SW 1271 (cell line): Measurements from ENCODE around the gene PRIMPOL.
"Not testable (repeated sequence)": the region's sequence is repeated elsewhere in the genome, so short reads cannot be mapped to it uniquely, and the experiment has no call there.

Experiments
- DNase-seq, 2 experiments: peaks; one replicate each; lab custom pipeline; 2025; lab: John Stamatoyannopoulos, UW

Gene PRIMPOL

DNA sequence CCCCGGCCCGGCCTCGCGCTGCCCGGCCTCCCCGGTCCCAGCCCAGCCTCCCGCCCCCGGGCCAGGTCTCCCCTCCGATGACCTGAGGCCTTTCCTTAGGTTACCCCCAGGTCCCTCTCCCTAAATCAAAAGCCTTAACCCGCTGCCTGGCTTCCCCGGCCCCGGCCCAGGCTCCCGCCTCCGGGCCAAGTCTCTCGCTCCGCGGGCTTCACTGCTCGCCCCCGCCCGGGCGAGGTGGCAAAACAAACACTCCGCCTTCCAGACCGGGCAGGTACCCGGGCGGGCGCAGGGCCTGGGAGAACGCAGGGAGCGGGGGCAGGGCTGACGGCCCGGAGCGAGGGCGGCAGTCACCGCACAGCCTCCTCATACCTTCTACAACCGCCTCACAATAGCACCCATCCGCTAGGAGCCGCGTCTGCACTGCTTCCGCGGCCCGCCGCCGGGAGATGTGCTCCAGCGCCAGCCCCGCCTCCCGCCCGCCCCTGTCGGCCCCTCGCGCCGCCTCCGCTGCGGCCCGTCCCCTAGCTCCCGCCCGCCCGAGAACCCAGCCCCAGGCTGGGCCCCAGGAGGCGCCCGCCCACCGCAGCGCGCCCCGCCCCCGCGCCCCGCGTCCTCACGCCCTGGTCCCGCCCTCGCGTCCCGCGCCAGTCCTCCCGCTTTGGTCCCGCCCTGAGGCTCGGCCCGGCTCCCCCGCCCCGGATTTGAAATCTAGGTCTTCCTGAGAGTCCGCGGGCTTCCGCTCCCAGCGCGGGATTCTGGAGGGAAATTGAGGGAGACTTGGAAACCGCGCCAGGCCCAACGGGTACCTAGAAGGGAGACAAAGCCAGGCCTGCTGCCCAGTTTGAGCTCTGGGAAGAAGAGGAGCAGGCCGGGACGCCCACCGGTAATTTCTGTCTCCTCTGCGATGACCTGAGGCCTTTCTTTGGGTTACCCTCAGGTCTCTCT is at the start of gene PRIMPOL, which contains the start of gene CASP3:
TSS of gene PRIMPOL (plus strand) at position 713 of the 945 bp plus-strand sequence. CDS start 7,403 bp downstream, outside the sequence.
TSS of gene CASP3 (minus strand) at position 422 of the 945 bp plus-strand sequence. CDS start 10,994 bp downstream, outside the sequence.
- DNase-seq: peak; percentile 73 to 90

- DNase-seq: not testable (repeated sequence)
Measured at GRCh38 chr4:184600982-184601381, 48.6 kb upstream of the PRIMPOL start.

- DNase-seq: not testable (repeated sequence)
Measured at GRCh38 chr4:184602857-184603256, 46.7 kb upstream of the PRIMPOL start.

GRCh38 chr4:184607429-184607828 is 42.1 kb upstream of the PRIMPOL start:
- not testable (repeated sequence) for DNase-seq

DNA sequence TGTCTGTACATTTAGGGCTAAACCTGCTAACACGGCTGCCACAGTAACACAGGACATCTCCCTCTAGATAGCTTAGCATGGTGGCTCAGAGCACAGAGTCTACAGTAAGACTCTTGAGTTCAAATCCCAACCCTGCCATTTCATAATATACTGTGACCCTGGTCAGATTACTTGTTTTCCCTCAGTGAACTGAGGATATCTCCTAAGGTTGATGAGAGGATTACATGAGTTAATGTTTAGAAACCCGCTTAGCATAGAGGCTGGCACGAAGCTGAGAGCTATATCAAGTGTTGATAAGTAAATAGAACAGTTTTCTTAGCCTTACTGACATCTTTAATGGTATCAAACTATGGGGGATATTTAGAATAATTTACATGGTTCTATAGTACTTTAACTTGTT is 37.5 kb upstream of the PRIMPOL start:
- no peak for DNase-seq

- DNase-seq: no peak
Measured at GRCh38 chr4:184613405-184613804, 36.1 kb upstream of the PRIMPOL start.

DNA sequence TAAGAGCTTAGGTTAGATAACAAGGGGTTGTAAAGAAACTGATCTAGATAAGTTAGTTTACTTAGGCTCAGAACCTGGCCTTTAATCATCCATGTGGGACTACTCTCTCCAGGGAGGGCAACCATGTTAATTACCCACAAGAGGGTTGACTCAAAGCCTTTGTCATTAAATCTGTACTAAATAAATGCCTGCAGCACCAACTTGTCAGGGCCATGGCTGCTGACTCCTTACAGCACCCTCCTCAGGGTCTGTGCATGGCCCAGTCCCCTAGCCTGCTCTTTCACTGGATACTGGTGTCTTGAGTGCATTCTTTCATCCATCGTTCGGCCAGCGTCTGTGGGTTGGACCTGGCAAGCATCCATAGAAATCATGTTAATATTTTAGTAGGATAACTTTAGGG is 35.0 kb upstream of the PRIMPOL start:
- DNase-seq: no peak

DNA sequence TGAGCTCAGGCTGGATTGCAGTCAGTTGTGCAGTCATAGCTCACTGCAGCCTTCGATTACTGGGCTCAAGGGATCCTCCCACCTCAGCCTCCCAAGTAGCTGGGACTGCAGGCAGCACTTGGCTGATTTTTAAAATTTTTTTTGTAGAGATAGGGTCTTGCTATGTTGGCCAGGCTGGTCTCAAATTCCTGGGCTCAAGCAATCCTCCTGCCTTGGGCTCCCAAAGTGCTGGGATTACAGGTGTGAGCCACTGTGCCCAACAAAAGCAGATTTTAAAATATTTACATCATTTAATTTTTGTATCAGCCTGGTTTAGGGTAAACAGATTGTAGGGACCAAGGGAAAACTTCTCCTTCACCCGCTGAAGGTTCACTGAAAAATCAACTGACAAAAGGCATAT is 33.4 kb upstream of the PRIMPOL start:
- DNase-seq: not testable (repeated sequence)

DNA sequence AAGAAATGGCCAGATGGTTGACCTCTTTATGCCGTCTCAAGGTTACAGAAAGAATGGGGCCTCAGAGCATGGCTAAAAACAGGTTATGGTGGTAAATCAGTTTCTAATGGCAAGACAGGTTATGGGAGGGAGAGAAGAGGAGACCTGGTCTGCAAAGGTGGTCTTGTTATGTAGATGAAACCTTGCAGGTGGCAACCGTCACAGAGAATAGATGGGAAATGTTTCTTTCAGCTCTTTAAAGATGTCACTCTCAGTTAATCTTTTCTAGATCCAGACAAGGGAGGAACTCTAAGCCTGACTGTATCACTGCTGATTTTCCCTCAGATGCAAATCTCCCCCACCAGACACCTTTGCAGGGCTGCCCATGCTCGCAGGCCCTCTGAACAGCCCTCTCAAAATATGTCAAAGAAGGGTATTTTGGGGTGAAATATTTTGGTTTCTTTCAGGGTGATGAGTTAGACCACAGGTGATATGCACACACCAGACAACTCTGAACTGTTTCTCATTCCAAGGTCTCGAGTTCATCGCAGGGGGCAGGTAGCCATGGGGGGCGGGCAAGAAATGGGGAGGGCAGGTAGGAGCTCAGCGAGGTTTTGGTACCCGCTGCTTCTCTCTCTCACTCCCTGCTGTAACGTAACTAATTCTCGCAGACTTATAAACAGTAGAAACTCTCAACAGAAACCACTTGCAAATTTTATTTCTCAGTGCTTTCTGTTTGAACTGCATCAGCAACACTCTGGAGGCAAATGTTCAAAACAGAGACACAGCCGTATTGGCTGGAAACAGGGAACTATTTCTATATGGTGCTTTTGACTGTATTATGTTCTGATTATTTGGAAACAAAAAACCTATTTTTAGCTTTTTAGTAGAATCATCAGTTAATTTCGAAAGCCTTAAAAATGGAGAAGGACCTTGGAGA is 32.6 kb upstream of the PRIMPOL start:
- no peak for DNase-seq

DNA sequence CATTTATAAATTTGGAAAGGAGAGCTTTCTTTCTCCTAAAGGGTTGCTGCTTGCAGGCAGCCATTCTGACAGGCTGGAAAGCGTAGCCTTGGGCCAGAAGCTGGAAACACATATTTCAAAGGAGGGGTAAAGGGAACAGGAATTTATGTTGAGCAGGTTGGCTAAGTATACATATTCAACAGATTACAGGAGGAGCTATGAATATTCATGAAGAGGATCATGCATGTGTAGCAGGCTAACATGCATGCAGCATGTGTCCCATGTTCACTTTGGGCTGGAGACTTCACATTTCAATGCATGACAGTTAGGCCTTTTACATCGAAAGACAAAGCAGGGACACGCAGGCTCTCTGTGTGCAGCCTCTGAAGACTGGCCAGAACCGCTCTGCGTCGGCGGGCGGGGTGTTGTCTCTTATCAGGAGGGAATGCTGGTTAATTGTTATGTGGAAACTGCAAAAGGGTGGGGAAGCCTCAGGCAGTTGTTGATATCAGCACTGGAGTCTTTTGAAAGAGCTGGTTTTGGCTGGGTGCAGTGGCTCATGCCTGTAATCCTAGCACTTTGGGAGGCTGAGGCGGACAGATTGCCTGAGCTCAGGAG is 31.8 kb upstream of the PRIMPOL start:
- no peak for DNase-seq

DNA sequence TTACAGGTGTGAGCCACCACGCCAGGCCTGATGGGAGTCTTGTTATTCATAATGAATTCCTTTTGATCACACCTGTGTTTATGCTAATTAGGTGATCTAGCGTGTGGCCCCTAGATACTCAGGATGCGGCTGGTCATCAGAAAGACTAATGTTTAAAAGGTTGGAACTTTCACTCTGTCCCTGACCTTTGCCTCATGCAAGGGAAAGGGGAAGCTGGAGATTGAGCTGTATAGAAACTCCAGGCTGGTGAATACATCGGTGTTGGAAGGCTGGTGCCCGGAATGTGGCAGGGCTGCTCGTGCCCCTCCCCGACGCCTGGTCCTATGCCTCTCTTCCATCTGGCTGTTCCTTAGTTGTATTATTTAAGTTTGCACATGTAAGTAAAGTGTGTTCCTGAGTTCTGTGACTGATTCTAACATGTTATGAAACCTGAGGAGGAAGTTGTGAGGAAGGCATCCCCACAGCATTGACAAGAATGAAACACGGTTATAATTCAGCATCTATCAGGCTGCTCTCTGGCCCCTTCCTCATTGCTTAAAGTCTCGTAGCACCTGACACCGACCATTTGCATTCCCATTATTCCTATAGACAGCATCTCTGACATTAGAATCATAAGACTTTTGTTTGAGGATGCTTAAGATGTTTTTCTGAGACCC is 29.2 kb upstream of the PRIMPOL start:
- no peak for DNase-seq

DNA sequence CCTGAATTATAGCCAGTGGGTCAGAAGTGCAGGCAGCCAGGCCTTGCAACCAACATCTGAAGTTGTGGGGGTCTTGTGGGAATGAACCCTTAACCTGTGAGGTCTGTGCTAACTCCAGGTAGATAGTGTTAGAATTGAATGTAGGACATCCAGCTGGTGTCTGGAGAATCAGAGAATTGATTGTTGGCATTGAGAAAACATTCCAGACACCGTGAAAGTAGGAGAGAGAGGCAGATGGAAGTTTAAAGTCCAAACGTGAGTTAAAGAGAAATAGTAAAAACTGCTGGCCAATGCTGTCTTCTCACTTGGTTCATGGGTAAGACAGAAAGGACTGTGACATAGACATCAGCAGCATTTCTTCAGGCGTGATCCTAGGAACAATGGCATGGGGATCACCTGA is 28.0 kb upstream of the PRIMPOL start:
- no peak for DNase-seq

- not testable (repeated sequence) for DNase-seq
Measured at GRCh38 chr4:184624504-184624903, 25.0 kb upstream of the PRIMPOL start.

DNA sequence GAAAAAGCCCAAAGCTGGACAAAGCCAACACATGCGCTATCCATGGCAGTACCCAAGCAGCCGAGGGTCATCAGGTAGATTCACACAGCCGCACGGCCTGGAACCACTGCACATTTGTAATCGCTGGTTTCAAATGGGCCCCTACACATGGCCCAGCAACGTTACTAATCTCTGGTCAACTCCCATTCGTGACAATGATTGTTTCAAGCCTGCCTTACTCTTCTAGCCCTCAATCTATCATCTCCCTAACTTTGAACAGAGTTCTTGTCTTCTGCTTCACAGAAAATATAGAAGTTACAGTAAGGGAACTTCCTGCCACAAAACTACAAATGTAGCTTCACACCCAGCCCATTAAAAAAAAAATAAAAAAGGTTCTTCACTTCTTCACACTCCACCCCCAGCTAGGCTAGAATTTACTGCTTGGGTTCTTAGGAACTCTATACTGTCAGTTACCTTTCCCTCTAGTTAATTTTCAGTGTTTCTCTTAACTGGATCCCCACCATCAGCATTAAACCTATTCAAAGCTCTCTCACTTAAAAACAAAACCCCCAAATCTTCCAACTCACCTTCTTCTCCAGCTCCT is 24.5 kb upstream of the PRIMPOL start:
- DNase-seq: no peak

GRCh38 chr4:184625783-184626596 is 23.5 kb upstream of the PRIMPOL start:
- DNase-seq: not testable (repeated sequence)

GRCh38 chr4:184628103-184628502 is 21.4 kb upstream of the PRIMPOL start:
- DNase-seq: no peak

DNA sequence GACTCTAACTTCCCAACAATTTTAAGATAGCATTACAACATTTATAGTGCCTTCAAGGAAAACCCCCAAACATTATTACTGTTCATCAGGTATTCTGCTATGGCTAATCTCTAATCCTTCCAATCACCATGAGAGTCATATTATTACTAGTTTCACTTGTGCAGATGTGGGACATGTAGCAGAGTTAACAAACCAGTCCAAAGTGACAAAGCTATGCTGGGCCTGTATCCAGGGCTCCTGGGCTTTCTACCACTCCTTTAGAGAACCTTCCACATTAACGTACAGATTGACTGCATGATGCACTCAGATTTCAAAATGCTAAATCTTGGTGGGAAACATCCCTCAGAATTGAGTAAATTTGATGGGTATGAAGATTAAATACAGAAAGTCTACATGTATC is 16.7 kb upstream of the PRIMPOL start:
- no peak for DNase-seq

DNA sequence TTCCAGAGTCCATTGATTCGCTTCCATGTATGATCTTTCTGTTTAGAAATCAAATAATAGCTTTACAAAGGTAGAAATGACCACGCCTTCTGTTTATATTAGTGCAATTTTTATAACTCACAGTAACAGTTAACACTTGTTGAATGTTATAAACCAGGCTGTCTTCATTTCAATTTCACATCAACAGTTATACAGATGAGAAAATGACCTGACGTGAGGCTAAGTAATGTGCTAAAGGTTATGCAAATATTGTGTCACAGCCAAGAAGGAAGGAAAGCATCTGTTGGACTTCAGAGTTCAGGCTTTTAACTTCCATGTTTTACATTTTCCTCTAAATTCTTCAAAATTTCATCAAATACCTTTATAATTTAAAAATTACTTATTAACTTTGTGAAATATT is 14.2 kb upstream of the PRIMPOL start:
- no peak for DNase-seq

DNA sequence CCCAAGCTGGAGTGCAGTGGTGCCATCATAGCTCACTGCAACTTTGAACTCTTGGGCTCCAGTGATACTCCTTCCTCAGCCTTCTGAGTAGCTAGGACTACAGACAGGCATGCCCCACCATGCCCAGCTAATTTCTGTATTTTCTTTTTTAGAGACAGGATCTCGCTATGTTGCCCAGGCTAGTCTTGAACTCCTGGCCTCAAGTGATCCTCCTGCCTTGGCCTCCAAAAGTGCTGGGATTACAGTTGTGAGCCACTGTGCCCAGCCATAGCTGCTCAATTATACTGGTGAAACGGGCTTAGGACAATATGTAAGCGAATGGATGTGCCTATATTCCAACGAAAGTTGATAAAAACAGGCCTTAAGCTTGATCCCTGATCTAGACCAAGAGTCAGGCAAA is 13.4 kb upstream of the PRIMPOL start:
- DNase-seq: no peak

DNA sequence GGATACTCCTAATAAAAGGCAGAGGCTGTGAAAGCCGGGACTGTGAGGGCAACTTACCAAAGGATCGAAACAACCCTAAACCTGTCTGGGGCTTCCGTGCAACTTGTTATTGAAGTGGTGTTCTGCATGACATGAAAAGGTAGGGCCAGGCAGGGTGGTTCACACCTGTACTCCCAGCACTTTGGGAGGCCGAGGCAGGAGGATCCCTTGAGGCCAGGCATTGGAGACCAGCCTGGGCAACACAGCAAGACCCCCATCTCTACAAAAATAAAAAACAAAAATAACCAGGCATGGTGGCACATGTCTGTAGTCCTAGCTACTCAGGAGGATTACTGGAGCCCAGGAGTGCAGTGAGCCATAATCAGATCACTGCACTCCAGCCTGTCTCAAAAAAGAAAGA is 12.6 kb upstream of the PRIMPOL start:
- DNase-seq: no peak
